DMS53 treated with DMSO at 0.1 percent for 48 hours (cell line): ENCODE data around the gene BANP.
"Not testable (repeated sequence)": the region's sequence is repeated elsewhere in the genome, so short reads cannot be mapped to it uniquely, and the experiment has no call there.

ENCODE experiments used
- DNase-seq: peaks from one replicate; lab custom pipeline; 2025; ENCODE audit not compliant: unreplicated experiment; lab: John Stamatoyannopoulos, UW

BANP gene

DNA sequence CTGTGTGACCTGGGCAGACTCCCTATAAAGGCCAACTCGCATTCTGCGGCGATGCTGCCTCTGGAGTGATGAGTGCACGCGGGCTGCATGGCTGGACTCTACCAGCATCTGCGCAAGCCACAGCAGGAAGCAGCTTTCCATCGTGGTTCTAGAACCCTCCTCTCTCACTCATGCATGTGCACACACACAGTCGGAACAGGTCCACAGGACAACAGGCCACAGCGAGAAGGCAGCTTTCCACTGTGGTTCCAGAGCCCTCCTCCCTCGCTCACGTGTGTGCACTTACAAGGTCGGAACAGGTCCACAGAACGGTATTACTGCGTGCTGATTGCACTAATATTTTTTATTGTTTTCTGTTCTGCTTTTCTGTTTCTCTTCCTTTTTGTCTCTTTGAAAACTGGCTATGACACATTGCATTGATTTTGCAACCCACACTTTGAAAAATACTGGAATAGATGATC is 92.9 kb downstream of the BANP start:
- not testable (repeated sequence) for DNase-seq

DNA sequence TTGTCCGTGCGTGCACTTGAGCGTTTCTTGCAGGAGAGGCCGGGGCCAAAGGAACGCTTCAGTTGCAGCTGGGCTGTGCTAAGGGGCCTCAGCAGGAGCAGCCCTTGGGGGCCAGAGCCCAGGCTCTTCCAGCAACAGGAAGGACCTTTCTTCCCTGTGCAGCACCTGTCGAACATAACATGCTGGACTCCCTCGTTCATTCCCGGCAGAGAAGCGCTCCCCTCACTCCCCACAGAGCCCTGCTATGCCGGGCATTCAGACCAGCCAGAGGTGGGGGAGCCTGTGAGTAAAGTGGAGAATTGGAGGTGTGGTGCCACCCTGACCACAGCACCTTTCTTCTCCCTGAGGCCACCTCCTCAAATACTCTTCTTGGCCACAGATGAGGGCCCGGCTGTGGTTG is 94.1 kb downstream of the BANP start:
- DNase-seq = not testable (repeated sequence)

DNA sequence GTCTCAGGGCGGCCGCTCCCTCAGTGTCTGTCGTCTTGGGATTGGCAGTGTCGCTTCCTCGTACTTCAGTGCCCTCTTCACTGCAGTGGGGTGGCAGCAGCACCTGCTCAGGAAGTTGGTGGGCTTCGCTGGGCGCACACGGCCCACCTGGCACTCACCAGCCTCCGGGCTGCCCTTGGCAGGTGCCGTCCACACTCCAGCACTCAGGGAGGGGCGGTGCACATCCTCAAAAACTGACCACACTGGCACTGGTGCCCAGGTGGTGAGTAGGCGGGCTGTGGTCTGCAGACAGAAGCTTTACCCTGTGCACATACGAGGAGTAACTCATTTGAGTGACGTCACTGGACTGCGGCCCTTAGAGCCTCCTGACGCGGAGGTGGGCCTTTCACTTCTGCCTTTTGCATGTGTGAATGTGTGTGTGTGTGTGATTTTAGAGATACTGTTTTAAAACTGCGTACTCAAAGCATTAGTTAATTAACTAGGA is 94.6 kb downstream of the BANP start:
- DNase-seq = no peak

- no peak for DNase-seq
Observed at GRCh38 chr16:88047462-88047861, 96.2 kb downstream of the BANP start.

DNA sequence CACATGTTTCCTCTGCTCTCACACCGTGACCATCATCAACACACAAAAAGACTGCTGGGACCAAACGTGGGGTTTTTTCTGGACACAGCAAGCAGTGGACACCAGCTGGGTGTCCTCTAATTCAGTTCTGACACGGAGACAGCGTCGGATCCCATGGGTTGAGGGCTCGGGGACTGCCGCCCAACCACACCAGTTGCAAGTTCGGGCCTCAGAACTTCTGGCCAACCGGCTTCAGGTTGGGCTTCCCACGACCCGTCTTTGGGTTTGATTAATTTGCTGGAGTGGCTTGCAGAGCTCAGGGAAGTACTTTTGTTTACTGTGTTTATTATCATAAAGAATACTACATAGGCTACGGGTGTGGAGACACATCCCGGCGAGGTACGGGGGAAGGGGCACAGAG is 97.8 kb downstream of the BANP start:
- DNase-seq = no peak

- no peak for DNase-seq
Observed at GRCh38 chr16:88049561-88050545, 98.6 kb downstream of the BANP start.

GRCh38 chr16:88050952-88051660 is 99.9 kb downstream of the BANP start:
- DNase-seq = no peak

- no peak for DNase-seq
Observed at GRCh38 chr16:88052661-88053060, 101.4 kb downstream of the BANP start.

DNA sequence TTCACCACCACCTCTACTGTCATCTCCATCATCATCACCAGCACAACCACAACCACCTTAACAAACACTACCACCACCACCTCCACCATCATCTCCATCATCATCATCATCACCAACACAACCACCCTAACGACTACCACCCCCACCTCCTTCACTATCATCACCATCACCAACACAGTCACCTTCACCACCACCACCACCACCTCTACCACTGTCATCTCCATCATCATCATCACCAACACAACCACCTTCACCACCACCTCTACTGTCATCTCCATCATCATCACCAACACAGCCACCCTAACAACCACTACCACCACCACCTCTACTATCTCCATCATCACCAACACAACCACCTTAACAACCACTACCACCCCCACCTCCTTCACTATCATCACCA is 102.2 kb downstream of the BANP start:
- DNase-seq = not testable (repeated sequence)

DNA sequence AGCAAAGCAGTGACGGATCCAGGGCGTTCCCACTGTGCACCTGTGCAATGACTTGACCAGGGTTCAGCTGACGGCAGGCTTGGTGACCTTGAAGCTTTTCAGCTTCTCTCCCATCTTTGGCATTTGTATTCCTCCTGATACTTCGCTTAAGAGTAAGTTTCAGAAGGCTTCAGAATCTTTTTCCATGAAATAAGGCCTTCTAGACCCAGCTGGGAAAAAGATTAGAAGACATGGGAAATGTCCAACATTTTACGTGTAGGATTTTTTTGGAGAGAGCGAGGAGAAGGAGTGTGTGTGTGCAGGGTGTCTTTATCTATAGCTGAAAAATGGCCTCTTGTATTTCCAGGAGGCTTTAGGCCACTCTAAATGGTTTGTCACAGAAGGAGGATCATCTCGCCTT is 104.1 kb downstream of the BANP start:
- DNase-seq = no peak

DNA sequence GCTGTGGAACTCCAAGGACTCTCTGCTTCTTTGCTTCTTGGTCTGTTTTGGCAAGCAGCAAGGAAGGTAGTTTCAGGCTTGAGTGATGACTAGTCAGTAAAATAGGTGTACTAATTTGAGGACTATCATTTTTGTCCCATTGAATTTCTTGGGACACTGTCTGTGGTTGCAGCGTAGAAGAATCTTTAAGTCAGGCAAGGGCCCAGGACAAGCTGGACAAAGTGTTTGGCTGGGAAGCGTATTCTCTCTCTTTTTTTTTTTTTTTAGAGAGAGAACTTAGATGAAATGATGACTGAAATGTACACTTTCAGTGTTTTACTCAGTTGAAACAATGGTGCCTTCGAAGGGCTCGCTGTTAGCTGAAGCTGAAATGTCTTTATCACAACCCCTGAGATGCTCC is 105.0 kb downstream of the BANP start:
- DNase-seq = no peak

- no peak for DNase-seq
Observed at GRCh38 chr16:88057656-88058055, 106.4 kb downstream of the BANP start.

DNA sequence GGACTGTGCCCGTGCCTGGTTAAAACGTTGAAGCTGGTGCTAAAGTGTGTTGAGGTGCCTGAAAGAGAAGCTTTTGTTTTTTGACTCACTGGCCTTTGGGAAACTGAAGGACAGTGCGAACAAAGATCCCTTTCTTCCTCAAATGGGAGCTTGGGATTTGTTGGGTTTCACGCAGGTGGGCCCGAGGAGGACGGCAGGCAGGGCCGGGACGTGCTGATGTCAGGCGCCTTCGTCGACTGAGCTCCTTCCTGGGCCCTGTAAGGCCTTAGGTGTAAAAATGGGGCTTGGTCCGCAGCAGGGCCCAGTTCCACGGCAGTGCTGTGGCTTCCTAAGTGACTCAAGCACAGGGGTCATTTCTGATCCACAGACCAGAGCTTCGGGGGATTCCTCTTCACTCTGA is 106.9 kb downstream of the BANP start:
- DNase-seq = no peak

DNA sequence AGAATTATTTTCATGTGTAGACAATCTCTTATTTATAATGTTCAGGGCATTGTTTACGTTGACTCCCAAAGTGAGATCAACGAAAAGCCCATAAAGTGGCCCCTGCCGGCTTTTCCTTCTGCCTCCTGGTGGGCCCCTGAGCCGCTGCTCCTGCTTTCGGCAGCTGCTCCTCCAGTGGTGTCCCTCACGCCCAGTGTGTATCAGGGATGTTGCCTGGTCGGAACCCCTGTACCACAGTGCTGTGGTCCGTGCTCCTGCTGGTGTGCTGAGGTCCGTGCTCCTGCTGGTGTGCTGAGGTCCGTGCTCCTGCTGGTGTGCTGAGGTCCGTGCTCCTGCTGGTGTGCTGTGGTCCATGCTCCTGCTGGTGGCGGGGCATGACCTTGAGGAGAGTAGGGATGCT is 107.6 kb downstream of the BANP start:
- no peak for DNase-seq

GRCh38 chr16:88059701-88060386 is 108.6 kb downstream of the BANP start:
- DNase-seq = no peak

- DNase-seq = no peak
Observed at GRCh38 chr16:88060524-88061219, 109.4 kb downstream of the BANP start.

DNA sequence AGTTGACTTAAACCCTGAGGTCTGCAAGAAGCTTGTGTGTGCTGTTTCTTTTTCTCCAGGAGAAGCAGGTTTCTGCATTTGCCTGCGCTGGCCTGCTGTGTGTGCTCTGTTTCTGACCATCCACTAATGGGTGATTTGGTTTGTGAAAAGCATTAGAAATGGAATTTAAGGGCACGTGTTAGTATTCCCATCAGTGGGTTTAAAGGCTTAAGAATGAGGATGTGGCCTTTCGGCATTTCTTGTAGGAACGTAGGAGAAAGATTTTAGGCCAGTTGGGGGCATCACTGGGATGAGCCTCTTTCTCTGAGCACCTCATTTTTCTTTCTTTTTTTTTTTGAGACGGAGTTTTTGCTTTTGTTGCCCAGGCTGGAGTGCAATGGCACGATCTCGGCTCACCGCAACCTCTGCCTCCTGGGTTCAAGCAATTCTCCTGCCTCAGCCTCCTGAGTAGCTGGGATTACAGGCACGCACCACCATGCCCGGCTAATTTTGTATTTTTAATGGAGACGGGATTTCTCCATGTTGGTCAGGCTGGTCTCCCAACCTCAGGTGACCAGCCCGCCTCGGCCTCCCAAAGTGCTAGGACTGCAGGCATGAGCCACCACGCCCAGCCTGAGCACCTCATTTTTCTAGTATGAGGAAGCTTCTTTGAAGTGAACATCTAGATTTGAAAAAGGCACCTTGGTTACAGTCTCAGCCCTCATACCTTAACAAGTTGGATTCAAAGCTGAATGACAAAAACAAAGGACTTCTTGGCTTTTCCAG is 110.3 kb downstream of the BANP start:
- no peak for DNase-seq

DNA sequence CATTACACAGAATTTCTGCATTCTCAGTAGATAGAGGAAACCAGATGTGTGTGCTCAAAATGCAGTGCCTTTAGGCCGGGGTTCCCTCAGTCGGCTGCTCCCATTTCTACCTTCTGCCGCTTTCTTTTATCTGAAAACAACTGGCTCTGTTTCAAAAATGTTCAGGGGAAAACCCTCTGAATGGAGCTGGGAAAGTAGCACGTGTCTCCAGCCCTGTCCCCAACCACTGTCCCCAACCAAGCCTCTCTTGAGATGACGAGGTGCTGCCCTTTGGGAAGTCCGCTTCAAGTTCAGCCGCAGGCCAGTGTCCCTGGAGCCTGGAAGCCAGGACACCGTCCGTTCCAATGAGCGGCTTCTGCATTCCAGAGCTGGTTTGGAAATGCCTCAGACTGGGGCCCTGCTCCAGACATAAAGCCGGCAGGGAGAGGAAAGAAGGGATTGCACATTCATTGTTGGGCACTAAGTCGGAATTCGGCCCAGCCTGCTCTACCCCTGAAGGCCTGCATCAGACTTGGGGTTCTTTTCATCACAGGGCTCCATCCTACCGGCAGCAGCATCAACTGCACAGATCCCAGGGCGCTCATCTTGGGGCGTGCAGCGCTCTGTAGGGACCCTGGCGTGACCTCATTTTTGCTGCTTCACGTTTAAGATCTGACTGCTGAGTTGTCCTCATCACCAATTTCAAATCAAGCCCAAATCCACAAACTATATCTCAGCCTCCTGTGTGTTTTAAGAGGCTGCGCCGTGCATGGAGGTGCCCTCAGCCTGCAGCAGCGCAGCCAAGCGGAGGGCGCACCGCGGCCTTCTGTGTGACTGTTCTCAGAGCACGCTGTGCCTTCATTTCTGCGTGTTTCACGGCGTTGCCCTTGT is 111.3 kb downstream of the BANP start:
- DNase-seq = no peak

DNA sequence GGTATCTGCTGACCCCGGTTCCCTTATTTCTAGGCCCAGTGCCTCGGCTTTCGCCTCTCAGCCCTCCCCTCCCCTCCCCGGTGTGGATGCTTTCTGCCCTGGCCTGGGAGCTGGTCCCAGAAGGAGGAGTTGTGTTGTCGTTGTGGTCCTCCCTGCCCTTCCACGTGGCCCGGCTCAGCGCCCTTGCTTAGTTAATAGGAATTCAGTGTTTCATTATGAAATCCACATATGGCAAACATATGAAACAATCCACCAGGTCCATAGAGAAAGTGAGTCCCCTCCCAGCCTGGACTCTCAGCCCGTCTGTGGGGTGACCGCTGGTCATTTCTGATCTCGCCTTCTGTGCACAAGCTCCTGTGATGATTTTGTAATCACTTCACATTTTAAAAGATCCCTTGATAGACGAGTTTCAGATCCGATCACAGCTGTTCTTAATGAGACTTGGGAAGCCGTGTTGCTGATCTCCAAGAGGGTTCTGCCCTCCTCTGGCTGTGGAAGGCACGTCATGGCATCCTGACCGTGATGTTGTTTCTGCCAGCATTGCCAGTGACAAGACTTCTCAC is 112.1 kb downstream of the BANP start:
- DNase-seq = no peak
